GM12891 (cell line): ENCODE measurements around the gene XPC.

ENCODE experiments used
- PAX5 ChIP-seq: IDR thresholded peaks from 2 replicates; pipeline ENCODE4 v1.6.1; 2011; ENCODE audit warnings: low read length, moderate library complexity, mild to moderate bottlenecking; ENCODE audit not compliant: insufficient read depth, severe bottlenecking
- POLR2A ChIP-seq: IDR thresholded peaks from 2 replicates; pipeline ENCODE4 v1.6.1; 2011; ENCODE audit warnings: low read depth, low read length, control low read depth
- POLR2AphosphoS5 ChIP-seq: IDR thresholded peaks from 2 replicates; pipeline ENCODE4 v1.6.1; 2011; ENCODE audit warnings: low read depth, low read length, control low read depth
- POU2F2 ChIP-seq: IDR thresholded peaks from 2 replicates; pipeline ENCODE4 v1.6.1; 2011; ENCODE audit warnings: low read depth, mild to moderate bottlenecking, control low read depth, low read length, moderate library complexity
- TAF1 ChIP-seq: IDR thresholded peaks from 2 replicates; pipeline ENCODE4 v1.6.1; 2011; ENCODE audit warnings: low read depth, low read length, control low read depth

DNA sequence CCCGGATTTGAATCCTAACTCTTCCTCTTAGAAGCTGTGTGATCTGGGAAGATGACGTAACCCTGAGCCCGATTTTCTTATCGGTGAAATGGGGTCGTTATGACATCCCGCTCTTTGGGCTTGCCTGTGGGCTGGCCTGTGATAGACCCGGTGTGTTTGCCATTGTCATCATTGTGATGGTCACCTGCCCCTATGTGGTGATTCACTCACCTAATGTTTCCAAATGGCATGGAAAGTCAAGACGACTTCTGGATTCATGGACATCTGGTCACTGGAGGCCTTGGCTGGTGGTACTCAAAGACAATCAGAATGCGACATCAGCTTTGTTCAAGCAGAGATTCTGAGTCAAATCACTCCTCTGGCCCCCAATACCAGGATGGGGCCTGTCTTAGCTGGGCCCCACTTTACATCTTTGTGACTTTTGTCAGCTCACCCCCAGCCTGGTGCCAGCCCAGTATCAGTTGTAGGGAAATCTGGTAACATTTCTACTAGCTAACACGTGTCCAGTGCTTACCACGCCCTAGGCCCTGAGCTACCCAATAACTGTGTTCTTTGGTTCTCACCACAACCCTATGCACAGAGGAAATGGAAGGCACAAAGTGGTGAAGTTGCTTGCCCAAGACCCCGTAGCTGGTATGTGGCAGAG is 50.8 kb downstream of the XPC start:
- TF ChIP-seq POLR2A: no peak
- no peak for TF ChIP-seq POLR2AphosphoS5
- TF ChIP-seq POU2F2: no peak
- TF ChIP-seq TAF1: no peak
- no peak for TF ChIP-seq PAX5
